NCI-H226 (cell line): ENCODE results near the gene ITGA3.

ENCODE experiments used
- DNase-seq: peaks from one replicate; pipeline ENCODE4 v3.0.0-alpha.2; 2015

Gene ITGA3

DNA sequence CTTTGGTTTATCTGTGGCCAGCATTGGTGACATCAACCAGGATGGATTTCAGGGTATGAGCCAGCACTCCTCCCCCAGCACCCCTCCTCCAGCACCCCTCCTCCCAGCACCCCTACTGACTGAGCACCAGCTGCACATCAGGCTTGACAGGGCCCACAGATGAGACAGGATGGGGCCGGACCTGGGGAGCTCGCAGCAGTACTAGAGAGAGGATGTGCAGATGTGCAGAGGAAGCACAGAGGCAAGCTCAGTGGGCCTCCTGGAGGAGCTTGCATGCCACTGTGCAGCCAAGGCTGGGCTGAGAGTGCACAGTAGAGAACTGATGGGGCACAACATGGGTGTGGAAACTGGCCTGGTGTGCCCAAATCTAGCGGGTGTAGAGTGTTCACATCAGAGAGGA lies 16.2 kb downstream of the ITGA3 start:
- DNase-seq = no peak

DNA sequence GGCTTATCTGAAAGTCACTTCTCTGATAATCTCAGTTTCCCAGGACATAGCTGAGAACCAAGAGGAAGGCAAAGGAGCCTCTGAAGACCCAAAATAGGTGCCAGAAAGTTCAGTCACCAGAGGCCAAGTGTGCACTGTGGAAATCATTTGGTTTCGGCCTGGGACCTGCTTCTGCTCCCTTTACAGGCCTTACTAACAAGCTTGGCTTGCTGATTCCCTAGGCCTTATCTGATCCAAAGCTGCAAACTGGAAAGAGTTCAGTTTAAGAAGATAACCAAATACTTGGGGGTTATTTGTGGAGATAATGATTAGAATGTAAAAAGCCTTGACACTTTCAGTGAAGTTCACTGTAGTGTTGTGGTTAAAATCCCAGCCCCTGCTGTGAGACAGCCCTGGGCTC lies 17.0 kb downstream of the ITGA3 start:
- no peak for DNase-seq

DNA sequence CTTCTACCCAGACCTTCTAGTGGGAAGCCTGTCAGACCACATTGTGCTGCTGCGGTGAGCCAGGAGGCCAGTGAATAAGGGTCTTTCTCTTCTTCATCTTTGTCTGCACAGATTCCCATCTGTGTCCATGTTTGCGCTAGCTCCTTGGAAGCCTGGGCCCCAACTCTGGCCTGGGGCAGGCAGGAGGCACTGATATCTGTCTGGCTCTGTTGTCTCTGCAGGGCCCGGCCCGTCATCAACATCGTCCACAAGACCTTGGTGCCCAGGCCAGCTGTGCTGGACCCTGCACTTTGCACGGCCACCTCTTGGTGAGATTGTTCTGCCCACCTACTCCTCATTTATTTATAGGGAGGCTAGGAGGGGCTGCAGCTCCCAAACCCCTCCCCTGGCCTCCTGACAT lies 18.3 kb downstream of the ITGA3 start:
- DNase-seq = no peak

DNA sequence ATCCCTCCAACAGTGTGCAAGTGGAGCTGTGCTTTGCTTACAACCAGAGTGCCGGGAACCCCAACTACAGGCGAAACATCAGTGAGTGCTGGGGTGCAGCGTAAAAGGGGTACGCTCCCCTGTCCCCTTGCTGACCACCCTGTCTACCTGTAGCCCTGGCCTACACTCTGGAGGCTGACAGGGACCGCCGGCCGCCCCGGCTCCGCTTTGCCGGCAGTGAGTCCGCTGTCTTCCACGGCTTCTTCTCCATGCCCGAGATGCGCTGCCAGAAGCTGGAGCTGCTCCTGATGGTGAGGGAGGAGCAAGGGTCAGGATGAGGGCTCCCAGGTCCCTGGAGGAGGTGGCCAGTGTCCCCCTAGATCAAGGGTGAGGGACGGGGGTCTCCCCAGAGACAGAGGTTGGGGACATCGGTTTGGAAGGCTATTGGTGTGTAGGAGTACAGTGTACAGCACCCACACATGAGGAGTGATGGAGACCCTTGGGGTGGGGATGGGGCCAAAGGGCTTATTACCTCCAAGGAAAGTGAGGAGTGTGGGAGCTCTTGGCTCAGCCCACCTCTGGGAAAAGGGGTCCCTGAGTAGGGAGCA lies 19.6 kb downstream of the ITGA3 start:
- DNase-seq = no peak

DNA sequence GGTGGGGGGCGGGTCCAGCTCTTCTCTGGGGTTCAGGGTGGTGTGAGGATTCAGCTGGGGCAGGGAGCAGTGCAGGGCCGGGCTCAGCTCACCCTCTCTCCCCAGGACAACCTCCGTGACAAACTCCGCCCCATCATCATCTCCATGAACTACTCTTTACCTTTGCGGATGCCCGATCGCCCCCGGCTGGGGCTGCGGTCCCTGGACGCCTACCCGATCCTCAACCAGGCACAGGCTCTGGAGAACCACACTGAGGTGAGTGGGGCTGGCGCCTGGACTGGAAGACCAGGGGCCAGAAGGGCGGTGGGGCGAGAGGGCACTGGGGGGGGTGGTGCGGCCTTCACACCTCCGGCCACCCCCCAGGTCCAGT lies 20.3 kb downstream of the ITGA3 start:
- DNase-seq = no peak

DNA sequence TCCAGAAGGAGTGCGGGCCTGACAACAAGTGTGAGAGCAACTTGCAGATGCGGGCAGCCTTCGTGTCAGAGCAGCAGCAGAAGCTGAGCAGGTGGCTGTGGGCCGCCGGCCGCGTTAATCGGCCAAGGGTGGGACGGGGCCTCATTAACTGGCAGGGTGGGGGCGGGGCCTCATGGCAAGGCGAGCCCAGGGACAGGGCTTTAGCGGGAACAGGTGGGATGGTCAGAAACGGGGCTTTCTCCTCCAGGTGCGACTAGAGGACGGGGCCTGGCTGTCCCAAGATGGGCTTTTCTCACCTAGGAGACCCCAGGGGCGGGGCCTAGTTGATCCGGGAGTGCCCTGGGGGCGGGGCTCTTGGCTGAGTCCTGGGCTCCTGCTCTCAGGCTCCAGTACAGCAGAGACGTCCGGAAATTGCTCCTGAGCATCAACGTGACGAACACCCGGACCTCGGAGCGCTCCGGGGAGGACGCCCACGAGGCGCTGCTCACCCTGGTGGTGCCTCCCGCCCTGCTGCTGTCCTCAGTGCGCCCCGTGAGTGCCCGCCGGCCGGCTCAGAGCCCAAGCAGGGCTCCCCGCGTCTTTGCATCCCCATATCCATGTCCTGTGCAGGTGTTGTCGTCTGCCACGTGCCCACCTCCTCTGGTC lies 20.8 kb downstream of the ITGA3 start:
- DNase-seq = no peak

DNA sequence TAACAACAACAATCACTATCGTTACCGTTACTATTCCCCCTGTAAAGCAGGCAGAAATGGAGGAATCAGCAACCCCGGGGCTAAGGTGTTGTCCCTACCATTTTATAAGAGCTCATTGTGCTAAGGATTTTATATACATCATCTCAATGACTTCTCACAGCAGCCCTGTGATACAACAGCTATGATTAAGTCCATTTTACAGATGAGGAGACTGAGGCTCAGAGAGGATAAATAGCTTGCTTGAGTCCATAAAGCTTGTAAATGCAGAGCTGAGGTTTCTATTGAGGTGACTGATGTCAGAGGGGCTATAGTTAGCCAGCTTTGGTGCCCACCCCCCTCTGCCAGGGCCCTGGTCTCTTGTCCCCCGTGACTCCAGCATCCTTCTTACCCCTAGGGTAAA lies 22.5 kb downstream of the ITGA3 start:
- no peak for DNase-seq

DNA sequence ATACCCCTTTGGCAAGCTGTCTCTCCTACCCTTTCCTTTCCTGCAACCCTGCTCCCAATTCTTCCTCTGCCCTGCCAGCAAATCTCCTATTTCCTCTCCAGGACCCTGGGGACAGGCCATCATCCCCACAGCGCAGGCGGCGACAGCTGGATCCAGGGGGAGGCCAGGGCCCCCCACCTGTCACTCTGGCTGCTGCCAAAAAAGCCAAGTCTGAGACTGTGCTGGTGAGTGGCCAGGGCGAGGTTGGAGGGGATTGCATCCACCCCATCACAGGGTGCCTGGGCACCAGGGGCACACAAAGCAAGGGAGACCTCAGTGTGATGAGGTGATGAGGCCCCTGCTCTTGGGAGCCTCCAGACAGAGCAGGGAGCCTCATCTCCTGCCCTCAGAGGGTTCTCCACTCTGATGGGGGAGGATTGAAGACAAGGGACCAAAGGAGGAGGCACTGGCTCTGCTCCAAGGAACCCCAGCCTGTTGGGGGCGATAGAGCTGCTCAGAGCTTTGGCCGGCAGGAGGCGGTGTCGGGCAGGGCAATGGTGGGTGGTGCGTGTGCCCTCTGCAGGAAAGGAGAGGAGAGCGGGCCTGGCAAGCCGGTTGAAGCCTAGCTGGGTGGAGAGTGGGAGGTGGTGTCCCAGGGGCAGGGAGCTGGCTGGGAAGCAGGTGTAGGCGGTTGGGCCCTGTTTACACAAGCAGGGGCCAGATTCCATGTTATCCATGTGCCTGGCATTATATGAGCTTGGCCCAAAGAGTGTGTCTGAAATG lies 23.6 kb downstream of the ITGA3 start:
- DNase-seq = peak; percentile 48

DNA sequence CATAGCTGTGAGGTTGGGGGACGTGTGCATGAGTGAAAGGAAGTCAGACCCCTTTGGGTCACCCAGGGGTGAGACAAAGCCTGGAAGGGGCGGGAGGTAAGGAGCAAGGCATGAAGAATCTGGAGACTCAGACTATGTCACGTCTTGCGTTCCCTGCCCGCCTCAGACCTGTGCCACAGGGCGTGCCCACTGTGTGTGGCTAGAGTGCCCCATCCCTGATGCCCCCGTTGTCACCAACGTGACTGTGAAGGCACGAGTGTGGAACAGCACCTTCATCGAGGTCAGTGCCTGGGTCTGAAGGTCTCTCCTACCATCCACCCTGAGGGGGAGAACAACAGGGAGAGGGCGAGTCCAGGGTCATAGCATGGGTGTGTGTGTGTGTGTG lies 24.2 kb downstream of the ITGA3 start:
- no peak for DNase-seq

DNA sequence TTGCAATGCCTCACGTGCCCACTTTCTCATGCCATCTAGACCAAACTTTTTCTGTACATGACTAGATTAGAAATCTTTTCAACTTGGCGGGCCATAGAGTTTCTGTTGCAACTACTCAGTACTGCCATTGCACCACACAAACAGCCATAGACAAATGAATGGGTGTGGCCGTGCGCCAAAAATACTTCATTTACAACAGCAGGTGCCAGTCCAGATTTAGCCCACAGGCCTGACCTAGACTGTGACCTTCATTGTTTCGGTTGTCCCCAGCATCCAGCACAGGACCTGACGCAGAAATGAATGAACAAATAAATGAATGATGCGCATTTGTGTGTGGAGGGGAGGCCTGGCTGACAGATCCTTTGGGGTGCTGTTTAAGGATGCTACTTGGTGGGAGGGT lies 24.9 kb downstream of the ITGA3 start:
- no peak for DNase-seq

DNA sequence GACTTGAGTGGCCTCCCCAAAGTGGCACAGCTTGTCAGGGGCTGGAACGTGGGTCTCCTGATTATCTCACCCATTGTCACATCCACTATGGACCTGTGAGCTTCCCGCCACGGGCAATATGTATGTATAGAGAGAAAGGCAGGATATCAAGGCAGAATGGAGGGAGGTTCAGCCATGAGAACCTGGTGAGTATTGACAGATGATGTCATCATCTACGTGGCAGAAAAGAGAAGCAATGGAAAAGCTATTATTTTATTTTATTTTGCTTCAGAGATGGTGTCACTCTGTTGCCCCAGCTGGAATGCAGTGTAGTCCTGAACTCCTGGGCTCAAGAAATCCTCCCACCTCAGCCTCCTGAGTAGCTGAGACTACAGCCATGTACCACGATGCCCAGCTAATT lies 25.8 kb downstream of the ITGA3 start:
- DNase-seq = no peak

DNA sequence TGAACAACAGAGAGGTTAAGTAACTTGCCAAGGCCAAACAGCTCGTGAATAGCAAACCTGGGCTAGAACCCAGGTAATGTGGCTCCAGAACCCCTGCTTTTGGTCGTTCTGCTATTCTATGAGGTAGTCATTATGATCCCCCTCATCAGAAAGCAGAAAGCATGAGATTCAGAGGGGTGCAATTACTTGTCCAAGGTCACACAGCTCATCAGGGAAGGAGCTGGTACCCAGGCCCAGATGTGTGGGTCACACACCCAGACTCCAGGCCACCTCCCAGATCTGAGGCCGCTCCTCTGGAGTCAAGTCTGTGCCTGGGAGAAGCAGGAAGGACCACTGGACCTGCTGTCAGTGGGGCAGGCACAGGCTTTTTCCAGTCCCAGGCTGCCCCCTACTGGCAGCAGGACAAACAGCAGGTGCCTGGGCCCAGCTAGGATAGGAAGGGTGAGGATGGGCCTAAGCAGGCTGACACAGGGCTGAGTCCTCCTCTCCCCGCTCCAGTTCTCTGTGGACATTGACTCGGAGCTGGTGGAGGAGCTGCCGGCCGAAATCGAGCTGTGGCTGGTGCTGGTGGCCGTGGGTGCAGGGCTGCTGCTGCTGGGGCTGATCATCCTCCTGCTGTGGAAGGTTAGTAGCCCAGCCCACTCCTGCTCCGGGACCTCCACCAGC lies 31.5 kb downstream of the ITGA3 start:
- peak; percentile 45 for DNase-seq

DNA sequence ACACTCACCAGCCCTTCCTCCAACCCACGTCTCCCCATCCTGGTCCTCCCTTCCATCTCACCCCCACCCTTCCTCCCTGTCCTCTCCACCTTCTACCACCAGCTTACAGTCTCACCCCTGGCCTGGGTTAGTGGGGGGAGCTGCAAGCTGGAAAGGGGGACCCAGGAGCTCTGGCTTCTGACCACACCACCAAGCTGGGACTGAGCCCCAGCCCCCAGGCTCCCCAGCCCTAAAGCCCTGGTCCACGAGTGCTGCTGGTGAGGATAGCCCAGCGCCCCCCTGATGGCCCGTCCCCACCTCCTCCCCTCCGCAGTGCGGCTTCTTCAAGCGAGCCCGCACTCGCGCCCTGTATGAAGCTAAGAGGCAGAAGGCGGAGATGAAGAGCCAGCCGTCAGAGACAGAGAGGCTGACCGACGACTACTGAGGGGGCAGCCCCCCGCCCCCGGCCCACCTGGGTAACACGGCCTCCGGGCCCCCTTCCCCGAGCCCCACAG lies 32.0 kb downstream of the ITGA3 start:
- DNase-seq = no peak

DNA sequence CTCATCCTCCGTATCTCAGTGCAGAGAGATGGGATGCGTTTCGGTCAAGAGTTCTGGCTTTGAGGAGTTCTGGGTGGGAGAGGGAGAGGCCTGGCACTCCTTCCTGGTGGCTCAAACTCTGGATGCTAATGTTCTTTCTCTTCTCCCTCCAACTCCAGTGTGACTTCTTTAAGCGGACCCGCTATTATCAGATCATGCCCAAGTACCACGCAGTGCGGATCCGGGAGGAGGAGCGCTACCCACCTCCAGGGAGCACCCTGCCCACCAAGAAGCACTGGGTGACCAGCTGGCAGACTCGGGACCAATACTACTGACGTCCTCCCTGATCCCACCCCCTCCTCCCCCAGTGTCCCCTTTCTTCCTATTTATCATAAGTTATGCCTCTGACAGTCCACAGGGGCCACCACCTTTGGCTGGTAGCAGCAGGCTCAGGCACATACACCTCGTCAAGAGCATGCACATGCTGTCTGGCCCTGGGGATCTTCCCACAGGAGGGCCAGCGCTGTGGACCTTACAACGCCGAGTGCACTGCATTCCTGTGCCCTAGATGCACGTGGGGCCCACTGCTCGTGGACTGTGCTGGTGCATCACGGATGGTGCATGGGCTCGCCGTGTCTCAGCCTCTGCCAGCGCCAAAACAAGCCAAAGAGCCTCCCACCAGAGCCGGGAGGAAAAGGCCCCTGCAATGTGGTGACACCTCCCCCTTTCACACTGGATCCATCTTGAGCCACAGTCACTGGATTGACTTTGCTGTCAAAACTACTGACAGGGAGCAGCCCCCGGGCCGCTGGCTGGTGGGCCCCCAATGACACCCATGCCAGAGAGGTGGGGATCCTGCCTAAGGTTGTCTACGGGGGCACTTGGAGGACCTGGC lies 33.3 kb downstream of the ITGA3 start:
- no peak for DNase-seq

DNA sequence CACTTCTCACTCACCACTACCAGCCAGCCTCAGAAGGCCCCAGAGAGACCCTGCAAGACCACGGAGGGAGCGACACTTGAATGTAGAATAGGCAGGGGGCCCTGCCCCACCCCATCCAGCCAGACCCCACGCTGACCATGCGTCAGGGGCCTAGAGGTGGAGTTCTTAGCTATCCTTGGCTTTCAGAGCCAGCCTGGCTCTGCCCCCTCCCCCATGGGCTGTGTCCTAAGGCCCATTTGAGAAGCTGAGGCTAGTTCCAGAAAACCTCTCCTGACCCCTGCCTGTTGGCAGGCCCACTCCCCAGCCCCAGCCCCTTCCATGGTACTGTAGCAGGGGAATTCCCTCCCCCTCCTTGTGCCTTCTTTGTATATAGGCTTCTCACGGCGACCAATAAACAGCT lies 34.2 kb downstream of the ITGA3 start:
- no peak for DNase-seq

DNA sequence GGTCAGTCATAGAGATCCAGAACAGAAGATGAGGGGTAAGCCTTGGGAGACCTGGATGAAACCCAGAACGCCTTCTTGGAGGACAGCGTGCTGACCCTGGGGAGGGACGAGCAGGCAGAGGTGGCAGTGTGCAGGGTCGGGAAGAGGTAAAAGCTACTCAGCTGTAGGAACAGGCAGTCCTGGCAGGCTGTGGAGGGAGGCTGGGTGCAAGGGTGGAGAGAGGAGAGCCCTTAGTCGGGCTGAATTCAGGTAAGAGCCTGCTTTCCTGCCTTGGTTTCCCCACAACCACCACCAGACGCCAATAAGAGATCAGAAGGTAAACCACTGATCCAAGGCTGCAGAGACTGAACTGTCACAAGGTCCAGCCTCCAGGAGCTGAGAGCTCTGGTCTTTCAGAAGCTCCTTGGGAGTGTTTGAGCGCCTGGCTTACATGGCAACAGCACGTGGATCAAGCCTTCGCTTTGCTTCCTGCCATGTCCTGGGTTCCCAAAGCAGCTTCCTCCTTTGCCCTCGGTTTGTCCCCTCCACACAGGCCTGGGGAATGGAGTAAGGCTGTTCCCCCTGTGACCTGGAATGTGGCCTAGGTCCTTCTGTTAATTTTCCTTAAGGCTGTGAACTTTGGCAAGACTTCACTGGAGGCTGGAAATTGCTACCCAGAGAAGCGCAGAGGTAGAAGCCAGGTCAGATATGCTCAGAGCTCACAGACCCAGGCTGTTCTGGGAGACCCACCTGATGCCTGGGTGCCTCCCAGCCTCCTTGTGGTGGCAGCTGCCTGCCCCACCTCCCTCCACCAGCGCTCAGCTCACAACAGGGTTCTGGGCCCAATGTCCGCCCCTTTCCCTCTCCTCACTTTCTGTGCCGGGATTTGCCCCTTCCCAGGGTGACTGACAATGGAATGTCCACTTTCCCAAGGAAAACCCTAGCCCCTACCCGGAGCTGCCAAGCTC lies 35.3 kb downstream of the ITGA3 start:
- no peak for DNase-seq

DNA sequence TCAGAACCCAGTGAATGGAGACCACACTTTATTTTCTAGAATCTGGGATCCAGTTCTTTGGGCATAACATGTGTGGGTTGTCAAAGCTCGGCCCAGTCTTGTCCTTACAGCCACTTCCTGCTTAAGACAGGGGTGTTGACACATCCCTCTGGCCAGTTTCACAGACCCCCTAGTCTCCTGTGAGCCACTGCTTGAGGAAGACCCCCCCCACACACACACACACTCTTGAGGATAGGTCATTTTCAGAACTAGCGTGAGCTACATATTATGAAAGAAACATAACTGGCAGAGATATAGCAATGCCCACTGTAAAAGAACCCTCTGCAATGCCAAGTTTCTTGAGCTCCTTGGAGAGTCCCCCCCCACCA lies 36.0 kb downstream of the ITGA3 start:
- DNase-seq = no peak

DNA sequence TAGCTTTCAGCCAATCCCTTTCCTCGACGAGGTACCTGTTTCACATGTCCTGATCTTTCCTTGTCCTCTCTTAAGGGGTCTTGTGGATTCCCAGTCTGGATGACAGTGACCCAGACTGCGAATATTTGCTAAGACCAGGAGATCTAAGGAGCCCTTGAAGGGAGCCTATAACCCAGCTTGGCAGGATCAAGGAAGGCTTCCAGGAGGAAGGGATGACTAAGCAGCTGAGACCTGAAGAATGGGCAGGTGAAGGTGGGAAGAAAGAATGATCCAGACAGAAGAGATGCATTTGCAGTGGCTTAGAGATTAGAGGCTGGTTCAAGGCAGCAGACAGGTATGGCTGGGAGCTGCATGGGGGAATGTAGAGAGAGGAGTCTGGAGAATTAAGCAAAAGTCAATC lies 37.3 kb downstream of the ITGA3 start:
- DNase-seq = no peak

DNA sequence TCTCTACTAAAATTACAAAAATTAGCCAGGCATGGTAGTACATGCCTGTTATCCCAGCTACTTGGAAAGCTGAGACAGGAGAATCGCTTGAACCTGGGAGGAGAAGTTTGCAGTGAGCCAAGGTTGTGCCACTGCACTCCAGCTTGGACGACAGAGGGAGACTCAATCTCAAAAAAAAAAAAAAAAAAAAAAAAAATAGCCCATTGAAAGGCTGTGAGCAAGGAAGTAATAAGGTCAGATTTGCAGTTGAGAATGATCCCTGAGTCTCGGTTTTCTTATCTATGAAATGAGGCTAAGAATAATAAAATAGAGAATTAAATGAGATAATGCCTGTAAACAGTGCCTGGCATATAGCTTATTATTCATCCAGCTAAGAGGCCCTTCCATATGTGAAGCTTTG lies 37.9 kb downstream of the ITGA3 start:
- no peak for DNase-seq

DNA sequence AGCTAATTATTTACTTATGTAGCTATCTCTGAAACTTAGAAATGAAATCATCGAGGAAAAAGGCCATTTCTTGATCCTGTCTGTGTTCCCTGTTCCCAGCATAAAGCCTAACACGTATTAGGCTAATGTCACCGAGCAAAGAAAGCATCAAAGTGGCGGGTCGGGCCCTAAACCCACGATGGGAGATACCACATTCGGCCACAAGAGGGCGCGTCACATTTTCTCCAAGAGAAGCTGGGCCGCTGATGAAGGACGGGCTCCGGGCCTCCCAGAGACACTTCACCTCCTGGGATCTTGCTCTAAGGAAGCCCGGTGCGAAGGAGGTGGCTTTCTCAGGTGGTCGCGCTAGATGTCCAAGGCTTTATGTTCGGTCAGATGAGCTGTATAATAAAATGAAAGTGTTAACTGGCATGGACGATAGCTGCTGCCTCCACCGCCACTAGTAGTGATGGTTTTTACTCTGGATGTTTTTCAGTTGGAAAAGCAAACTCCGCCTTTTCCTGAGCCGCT lies 38.4 kb downstream of the ITGA3 start:
- DNase-seq = peak; percentile 63
